ENCODE results near the gene ART1.

GRCh38 chr11:3703383-3703782 is 58.5 kb downstream of the ART1 start:
- TF ChIP-seq EP300 (IDR thresholded peaks at IDR 0.05) (no peak), CTCF (IDR thresholded peaks at IDR 0.05) (no peak), POLR2A (IDR thresholded peaks at IDR 0.05) (no peak)

Measured in ovary (tissue), 3 donors.